ENCODE measurements around the gene VCAN.

GRCh38 chr5:83527221-83527620 lies 55.7 kb downstream of the VCAN start:
- TF ChIP-seq CTCF (IDR thresholded peaks at IDR 0.05) (no peak), POLR2A (IDR thresholded peaks at IDR 0.05) (no peak), POLR2AphosphoS5 (IDR thresholded peaks at IDR 0.05) (no peak)
